Stimulated activated CD4-positive, alpha-beta T cell treated with anti-CD3 and anti-CD28 coated beads, Interleukin-1b, Interleukin-23, amount 100 ng/mL, for 1 hour (primary cell): Measurements from ENCODE around the gene COPZ2.
"Not testable (repeated sequence)": the region's sequence is repeated elsewhere in the genome, so short reads cannot be mapped to it uniquely, and the experiment has no call there.

Experiments used
- DNase-seq, 2 donors: peaks; one replicate each; pipeline ENCODE4 v3.0.0-alpha.2; 2020; ENCODE audit warnings: low read depth in 2 of 2

The COPZ2 gene

GRCh38 chr17:48004983-48005382, 32.6 kb downstream of the COPZ2 start:
- no peak for DNase-seq

GRCh38 chr17:48003417-48004151, 34.0 kb downstream of the COPZ2 start:
- DNase-seq = no peak

- DNase-seq = no peak
Measured at GRCh38 chr17:48002916-48003416, 34.6 kb downstream of the COPZ2 start.

- no peak for DNase-seq
Measured at GRCh38 chr17:48002266-48002915, 35.2 kb downstream of the COPZ2 start.

GRCh38 chr17:48001657-48002056, 35.9 kb downstream of the COPZ2 start:
- not testable (repeated sequence) for DNase-seq

GRCh38 chr17:48001197-48001596, 36.4 kb downstream of the COPZ2 start:
- no peak for DNase-seq

- DNase-seq = no peak
Measured at GRCh38 chr17:47999582-47999981, 38.0 kb downstream of the COPZ2 start.

GRCh38 chr17:47998044-47998443, 39.6 kb downstream of the COPZ2 start:
- DNase-seq = no peak

- DNase-seq = no peak
Measured at GRCh38 chr17:47997586-47997985, 40.0 kb downstream of the COPZ2 start.

- no peak for DNase-seq
Measured at GRCh38 chr17:47996201-47996600, 41.4 kb downstream of the COPZ2 start.

- DNase-seq = no peak
Measured at GRCh38 chr17:47995241-47995935, 42.2 kb downstream of the COPZ2 start.

- DNase-seq = no peak
Measured at GRCh38 chr17:47994724-47995123, 42.9 kb downstream of the COPZ2 start.

GRCh38 chr17:47993964-47994363, 43.6 kb downstream of the COPZ2 start:
- DNase-seq = no peak

- no peak for DNase-seq
Measured at GRCh38 chr17:47993031-47993564, 44.5 kb downstream of the COPZ2 start.

- DNase-seq = no peak
Measured at GRCh38 chr17:47992216-47992615, 45.4 kb downstream of the COPZ2 start.

GRCh38 chr17:47990962-47991731, 46.5 kb downstream of the COPZ2 start:
- DNase-seq = no peak

- no peak for DNase-seq
Measured at GRCh38 chr17:47989700-47990099, 47.9 kb downstream of the COPZ2 start.

GRCh38 chr17:47989159-47989558, 48.4 kb downstream of the COPZ2 start:
- no peak for DNase-seq

GRCh38 chr17:47988445-47988844, 49.2 kb downstream of the COPZ2 start:
- not testable (repeated sequence) for DNase-seq

- DNase-seq = no peak
Measured at GRCh38 chr17:47987240-47987835, 50.3 kb downstream of the COPZ2 start.

- no peak for DNase-seq
Measured at GRCh38 chr17:47986520-47986919, 51.1 kb downstream of the COPZ2 start.
